Activated CD4-positive, alpha-beta T cell treated with anti-CD3 and anti-CD28 coated beads, Interleukin-2, amount 50 U/mL, for 1 hour (primary cell): ENCODE data around the gene IL2RA.
"Not testable (repeated sequence)": the region's sequence is repeated elsewhere in the genome, so short reads cannot be mapped to it uniquely, and the experiment has no call there.

ENCODE experiments used
- DNase-seq: peaks from one replicate; pipeline ENCODE4 v3.0.0-alpha.2; 2020

The IL2RA gene

DNA sequence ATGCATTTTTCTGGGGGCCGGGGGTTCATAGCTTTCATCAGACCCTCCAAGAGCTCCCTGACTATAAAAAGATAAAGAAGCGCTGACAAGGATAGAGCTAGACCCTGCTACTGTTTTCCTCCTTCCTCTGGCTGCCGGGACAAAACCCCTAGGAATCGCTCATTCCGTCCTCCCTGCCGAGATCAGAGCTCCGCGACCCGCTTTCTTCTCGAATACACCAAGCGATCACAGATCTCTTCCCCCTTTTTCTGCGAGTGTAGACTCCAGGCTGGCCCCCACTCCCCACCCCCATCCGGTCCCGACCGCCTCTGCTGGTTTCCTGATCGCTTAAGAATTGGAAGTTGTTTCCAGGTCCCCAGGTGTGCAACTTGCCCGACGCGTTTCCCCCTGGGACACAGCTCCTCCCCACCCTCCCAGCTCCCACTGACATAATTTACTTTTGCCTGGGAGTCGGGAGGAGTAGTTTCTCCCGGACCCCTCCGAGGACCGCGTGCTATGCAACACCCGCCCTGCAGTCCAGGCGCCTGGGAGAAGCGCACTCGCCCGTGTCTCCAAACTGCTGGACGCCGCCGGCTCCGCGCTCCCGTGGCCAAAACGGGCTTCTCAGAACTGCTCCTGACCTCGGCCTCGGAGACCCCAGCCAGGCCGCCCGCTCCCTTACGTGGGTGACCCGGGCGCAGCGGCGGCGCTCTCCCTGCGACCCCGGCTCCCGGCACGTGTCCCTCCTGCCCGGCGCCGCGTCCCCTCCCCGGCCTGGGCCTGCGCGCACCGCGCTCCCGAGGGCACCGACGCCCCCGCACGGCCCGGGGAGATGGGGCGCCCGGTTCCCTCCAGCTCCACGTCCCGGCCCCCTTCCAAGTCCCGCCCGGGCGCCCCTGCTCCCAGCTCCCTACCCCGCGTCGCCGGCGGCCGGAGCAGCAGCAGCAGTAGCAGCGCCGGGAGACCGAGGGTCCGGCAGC is 85.4 kb downstream of the IL2RA start:
- peak; percentile 16 for DNase-seq

GRCh38 chr10:5975641-5976473 is 86.3 kb downstream of the IL2RA start:
- peak; percentile 6 for DNase-seq

DNA sequence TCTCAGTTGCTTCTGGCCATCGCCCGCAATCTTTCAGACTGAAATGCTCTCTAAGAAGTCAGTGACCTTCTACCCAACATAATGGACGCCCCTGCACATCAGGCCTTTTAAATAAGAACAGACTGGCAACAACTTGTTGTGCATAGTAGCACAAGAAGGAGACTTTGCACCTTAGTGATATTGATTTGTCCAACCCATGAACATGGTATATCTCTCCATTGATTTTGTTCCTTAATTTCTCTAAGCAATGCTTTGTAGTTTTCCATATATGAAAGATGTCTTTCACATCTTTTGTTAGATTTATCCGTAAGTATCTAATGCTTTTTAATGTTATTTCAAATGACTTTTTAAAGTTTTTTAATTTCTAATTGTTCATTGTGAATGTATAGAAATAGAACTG is 89.1 kb downstream of the IL2RA start:
- no peak for DNase-seq

DNA sequence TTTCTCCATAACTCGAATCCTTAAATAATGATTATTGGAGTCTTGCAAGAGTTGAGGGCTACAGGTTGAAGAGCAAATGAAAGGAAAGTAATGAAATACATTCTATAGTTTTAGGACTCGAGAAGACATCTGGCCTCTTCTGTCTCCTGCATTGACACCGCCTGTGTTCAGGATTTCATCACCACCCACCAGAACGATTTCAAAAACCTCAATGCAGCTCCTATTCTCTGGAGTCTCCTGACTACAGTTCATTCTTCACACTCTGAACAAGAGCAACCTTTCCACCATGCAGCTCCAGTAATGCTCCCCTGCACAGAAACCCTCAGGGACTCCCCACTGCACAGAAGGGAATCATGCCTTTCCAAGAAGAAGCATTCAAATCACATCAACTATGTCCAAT is 90.3 kb downstream of the IL2RA start:
- DNase-seq: no peak

DNA sequence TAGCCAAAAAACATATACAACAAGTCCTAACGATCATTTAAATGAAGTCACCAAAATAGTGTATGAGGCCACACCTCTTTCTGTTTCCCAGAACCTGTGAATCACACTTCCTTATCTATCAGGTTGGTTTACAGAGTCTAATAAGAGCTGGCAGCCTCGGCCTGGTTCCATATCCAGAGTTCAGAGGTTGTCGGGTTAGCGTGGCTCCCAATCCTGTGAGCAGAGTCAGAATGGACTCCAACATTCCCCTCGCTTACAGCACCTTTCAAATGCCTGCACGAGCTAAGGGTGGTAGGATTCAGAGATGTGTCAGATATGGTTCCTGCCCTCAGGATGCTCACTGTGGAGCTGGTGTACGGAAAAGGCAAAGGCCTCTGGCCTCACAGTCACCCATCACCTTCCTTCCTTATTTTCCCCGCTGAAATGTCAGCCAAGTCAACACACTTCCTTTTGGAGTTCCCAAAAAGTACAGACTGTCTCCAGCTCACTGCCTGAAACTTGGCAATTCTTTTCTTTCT is 90.8 kb downstream of the IL2RA start:
- no peak for DNase-seq

- no peak for DNase-seq
Measured at GRCh38 chr10:5970527-5970926, 91.6 kb downstream of the IL2RA start.

DNA sequence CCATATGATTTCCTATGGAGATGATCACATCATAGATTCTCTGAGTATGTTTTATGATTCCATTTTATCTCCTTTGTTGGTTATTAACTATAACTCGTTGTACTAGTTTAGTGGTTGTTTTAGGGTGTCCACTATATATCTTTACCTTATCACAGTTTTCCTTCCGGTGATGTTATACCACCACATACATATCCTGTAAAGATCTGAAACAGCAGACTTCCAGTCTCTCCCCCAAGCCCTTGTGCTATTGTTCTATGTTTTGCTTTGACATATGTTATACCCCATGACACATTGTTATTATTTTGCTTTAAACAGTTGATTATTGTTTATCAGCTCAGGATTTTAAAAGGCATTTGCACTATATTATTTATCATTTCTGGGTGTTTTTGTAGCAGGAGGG is 92.1 kb downstream of the IL2RA start:
- DNase-seq: no peak

DNA sequence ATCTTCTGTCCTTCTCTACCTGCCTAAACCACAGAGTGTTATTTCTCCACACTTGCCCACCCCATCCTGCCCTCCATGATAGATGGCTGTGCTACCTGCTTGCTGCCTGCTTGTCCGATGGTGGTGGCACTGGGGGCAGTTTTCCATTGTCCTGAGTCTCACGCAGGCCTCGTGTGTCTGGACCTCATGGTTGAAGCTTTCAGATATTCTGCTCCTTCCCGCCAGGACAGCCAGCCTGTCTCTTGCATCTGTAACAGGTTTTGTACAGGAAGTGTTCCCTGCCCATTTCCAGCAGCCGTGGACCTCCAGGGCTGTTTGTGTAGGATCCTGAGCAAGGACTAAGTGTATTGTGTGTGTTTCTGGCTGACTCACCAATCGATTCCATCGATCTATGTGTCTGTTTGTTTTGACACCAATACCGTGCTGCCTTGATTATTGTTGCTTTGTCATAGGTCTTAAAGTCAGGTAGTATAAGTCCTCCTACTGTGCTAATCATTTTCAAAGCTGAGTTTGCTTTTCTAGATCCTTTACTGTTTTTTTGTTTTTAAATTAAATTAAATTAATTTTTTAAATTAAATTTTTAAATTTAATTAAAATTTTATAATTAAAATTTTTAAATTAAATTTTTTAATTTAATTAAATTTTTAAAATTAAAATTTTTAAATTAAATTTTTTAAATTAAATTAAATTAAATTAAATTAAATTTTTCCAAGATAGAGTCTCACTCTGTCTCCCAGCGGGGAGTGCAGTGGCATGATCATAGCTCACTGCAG is 93.3 kb downstream of the IL2RA start:
- DNase-seq: no peak

DNA sequence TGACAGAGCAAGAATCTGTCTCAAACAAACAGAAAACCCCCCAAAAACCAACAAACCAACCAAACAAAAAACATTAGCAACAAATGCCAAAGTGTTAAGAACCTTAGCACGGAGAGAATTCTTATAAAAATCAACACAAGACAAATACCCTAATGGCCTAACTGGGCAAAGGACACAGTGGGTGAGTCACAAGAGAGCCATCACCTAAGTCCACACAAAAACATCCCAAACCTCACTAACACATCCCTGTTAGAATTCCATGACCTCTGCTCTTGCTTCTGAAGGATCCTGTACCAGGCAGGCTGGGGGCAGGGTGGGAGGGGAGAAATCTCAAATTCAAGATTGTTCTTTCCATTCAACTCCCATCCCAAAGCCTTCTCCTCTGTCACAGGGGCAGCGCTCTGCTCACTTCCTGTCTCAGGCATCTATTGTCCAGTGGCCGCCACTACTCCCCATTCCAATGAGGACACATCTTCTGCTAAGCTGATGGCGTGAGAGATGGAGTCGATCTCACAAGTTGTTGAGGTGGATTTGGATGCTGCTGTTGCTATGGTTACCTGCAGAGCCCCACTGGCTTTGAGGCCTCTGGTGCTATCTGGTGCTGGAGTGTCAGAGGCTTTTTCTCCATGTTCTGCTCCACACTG is 94.0 kb downstream of the IL2RA start:
- no peak for DNase-seq

- no peak for DNase-seq
Measured at GRCh38 chr10:5965266-5965665, 96.9 kb downstream of the IL2RA start.

- no peak for DNase-seq
Measured at GRCh38 chr10:5964736-5965135, 97.4 kb downstream of the IL2RA start.

GRCh38 chr10:5963591-5963990 is 98.6 kb downstream of the IL2RA start:
- DNase-seq: no peak

- no peak for DNase-seq
Measured at GRCh38 chr10:5963071-5963470, 99.1 kb downstream of the IL2RA start.

GRCh38 chr10:5962358-5962940 is 99.7 kb downstream of the IL2RA start:
- DNase-seq: not testable (repeated sequence)

GRCh38 chr10:5961405-5962100 is 100.6 kb downstream of the IL2RA start:
- no peak for DNase-seq

GRCh38 chr10:5960973-5961275 is 101.2 kb downstream of the IL2RA start:
- DNase-seq: not testable (repeated sequence)
